ENCODE measurements around the gene TRMT112. TPM values are rescaled to one million over a fixed set of nuclear protein-coding genes. Genes with fewer than 3 reads are reported as not detected.

TRMT112 gene
- total and polyA plus RNA-seq, 11 donors: 80.0 to 186 (median 107) TPM

DNA sequence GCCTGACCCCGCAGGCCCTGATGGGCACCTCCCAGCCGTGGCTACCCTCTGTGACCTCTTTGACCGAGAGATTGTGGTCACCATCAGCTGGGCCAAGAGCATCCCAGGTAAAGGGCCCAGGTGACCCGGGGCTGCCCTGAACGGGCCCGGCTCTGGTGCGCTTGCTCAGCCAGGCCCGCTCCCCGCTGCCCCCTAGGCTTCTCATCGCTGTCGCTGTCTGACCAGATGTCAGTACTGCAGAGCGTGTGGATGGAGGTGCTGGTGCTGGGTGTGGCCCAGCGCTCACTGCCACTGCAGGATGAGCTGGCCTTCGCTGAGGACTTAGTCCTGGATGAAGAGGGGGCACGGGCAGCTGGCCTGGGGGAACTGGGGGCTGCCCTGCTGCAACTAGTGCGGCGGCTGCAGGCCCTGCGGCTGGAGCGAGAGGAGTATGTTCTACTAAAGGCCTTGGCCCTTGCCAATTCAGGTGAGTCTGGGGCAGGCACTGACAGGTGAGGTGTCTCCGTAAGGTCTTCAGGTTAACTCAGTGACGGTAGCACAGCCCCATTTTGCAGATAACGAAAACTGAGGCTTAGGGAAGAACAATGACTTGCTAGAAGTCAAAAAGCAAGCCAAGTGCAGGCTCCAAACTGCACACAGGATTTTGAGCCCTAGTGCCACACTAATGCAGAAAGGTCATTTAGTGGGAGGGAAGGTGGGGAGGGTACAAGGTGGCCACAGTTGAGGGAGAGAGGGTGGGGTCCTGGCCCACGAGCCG is 2.4 kb downstream of the TRMT112 start:
- Histone ChIP-seq H3K36me3 (peaks cover 0 to 41% (median 25%) of the 10 kb centered on the region in 9 donors), H3K9me3 (no peaks in the 10 kb centered on the region), H3K27me3 (no peaks in the 10 kb centered on the region), H3K4me1 (peaks cover 0 to 53% (median 34%) of the 10 kb centered on the region in 12 donors), H3K4me3 (no peak overlapping the region), H3K27ac (peak overlapping the region in 4 of 12 donors; percentile 54 to 70 (median 63))
- ATAC-seq: no peak
- TF ChIP-seq, protein P1, sequence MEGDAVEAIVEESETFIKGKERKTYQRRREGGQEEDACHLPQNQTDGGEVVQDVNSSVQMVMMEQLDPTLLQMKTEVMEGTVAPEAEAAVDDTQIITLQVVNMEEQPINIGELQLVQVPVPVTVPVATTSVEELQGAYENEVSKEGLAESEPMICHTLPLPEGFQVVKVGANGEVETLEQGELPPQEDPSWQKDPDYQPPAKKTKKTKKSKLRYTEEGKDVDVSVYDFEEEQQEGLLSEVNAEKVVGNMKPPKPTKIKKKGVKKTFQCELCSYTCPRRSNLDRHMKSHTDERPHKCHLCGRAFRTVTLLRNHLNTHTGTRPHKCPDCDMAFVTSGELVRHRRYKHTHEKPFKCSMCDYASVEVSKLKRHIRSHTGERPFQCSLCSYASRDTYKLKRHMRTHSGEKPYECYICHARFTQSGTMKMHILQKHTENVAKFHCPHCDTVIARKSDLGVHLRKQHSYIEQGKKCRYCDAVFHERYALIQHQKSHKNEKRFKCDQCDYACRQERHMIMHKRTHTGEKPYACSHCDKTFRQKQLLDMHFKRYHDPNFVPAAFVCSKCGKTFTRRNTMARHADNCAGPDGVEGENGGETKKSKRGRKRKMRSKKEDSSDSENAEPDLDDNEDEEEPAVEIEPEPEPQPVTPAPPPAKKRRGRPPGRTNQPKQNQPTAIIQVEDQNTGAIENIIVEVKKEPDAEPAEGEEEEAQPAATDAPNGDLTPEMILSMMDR (IDR thresholded peaks at IDR 0.05): no peak
- no peak for TF ChIP-seq POLR2A (IDR thresholded peaks at IDR 0.05)
- no peak for DNase-seq
- intact Hi-C loops (cut with DNase I): loop anchor here in 4 of 10 donors (5.0 kb wide), 2 partner anchors 37 to 42 kb away; partner anchors contain the start of gene RPS6KA4 (in 3 of the 4)
- WGBS, 4 donors: 88 to 93% (median 88%) methylated on average over 13 to 24 of the region's 24 CpGs

DNA sequence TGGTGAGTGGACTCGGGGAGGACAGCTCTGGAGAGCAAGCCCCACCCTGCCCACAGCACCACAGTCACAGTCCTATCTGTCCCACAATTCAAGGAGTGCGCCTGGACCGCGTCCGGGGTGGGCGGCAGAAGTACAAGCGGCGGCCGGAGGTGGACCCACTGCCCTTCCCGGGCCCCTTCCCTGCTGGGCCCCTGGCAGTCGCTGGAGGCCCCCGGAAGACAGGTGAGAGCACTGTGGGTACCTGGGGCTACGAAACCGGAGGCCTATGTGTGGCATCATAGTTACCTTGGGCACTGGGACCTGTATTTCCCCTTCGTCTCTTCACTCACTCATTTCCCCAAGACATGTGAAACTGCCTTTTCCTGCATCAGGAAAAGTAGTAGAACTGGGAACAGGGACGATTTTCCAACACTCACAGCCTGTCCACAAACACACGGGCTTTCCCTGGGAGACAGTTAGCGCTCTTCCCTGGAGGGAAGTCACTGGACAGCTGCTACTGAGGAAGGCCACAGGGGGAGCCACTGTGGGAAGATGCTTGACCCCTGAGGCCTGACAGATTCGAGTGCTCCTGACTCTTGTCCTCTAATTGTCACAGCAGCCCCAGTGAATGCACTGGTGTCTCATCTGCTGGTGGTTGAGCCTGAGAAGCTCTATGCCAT is 3.1 kb downstream of the TRMT112 start:
- peaks cover 0 to 49% (median 32%) of the 10 kb centered on the region in 12 donors for H3K4me1 ChIP-seq
- no peaks in the 10 kb centered on the region for H3K27me3 ChIP-seq
- ATAC-seq (no peak), DNase-seq (no peak)
- WGBS, 4 donors: 75 to 81% (median 80%) methylated on average over 19 of the region's 19 CpGs
- H3K27ac ChIP-seq: peak overlapping the region in 11 of 12 donors; percentile 40 to 75 (median 64)
- H3K9me3 ChIP-seq: no peaks in the 10 kb centered on the region
- intact Hi-C loops (cut with DNase I): no loop called here
- TF ChIP-seq, protein P1 (IDR thresholded peaks at IDR 0.05): peak in 1 of 12 donors; percentile 10
- no peak for TF ChIP-seq POLR2A (IDR thresholded peaks at IDR 0.05)
- H3K36me3 ChIP-seq: peaks cover 0 to 41% (median 25%) of the 10 kb centered on the region in 9 donors
- peak overlapping the region in 9 of 12 donors; percentile 7 to 53 (median 34) for H3K4me3 ChIP-seq

DNA sequence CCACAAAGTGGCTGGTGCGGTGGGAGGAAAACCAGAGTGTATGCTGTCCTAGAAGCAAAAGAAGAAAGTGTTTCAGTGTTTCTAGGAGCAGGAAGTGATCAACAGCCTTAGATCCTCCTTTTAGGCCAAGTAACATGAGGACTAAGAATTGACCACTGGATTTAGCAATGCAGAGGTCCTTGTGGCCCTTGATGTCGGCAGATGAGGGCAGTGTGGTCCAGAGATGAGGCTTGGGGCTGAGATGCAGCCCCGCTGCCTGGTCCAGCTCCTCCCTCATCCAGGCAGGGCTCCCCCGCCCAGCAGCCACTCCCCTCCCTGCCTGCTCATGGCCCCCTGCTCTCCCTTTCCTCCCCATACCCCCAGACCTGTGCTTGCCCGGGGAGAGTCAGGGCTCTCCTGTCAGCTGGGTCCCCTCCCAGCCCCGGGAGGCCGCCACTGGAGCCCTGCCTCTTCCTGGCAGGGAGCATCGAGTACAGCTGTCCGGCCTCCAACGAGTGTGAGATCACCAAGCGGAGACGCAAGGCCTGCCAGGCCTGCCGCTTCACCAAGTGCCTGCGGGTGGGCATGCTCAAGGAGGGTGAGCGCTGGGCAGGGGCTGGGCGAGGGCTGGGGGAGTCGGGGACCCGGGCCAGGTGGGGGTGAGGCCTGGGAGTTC is 3.7 kb downstream of the TRMT112 start:
- Histone ChIP-seq H3K27ac (peak overlapping the region in 11 of 12 donors; percentile 40 to 75 (median 64)), H3K27me3 (no peaks in the 10 kb centered on the region), H3K4me1 (peaks cover 0 to 43% (median 27%) of the 10 kb centered on the region in 12 donors), H3K9me3 (no peaks in the 10 kb centered on the region), H3K4me3 (peak overlapping the region in 10 of 12 donors; percentile 5 to 53 (median 33)), H3K36me3 (peaks cover 0 to 45% (median 25%) of the 10 kb centered on the region in 9 donors)
- intact Hi-C loops (cut with DNase I): no loop called here
- TF ChIP-seq, protein P1 (IDR thresholded peaks at IDR 0.05): no peak
- no peak for TF ChIP-seq POLR2A (IDR thresholded peaks at IDR 0.05)
- 55 to 63% (median 62%) methylated on average over 14 to 18 of the region's 18 CpGs for WGBS, 4 donors
- peak; percentile 58 to 81 (median 80) for DNase-seq
- ATAC-seq: peak in 3 of 4 donors; percentile 2 to 15 (median 5)
